ENCODE data around the gene SRRM4.
"Not testable (repeated sequence)": the region's sequence is repeated elsewhere in the genome, so short reads cannot be mapped to it uniquely, and the experiment has no call there.

SRRM4 gene

DNA sequence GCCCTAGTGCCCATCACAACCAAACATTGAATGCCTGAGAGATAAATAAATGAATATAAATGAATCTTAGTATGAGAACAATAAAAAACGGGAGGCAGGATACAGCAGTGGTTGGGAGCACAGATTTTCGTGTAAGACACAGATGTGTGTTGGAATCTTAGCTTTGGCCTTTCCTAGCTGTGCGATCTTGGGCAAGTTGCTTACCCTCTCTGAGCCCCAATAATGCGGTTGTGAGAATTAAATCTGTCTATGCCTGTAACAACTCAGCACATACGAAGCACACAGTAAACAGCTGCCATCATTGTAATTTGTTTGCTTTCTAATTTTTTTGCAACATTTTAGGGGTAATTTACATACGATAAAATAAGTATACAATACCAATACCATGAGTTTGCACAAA lies 89.8 kb downstream of the SRRM4 start:
- no peak for DNase-seq

- no peak for DNase-seq
Measured at GRCh38 chr12:119071638-119072231, 90.4 kb downstream of the SRRM4 start.

- DNase-seq, result no peak
Measured at GRCh38 chr12:119072440-119072839, 91.1 kb downstream of the SRRM4 start.

GRCh38 chr12:119075222-119075787 lies 94.0 kb downstream of the SRRM4 start:
- DNase-seq, result no peak

DNA sequence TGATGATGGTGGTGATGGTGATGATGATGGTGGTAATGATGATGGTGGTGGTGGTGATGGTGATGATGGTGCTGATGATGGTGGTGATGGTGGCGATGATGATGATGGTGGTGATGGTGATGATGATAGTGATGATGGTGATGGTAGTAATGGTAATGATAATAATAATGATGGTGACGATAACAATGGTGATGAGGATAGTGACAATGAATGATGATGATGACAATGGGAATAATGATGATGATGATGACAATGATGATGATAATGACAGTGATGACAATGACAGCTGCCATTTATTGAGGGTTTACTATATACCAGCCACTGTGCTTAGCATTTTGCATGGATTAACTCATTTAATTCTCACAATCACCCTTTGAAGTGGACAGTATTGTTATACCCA lies 94.6 kb downstream of the SRRM4 start:
- DNase-seq, result no peak

DNA sequence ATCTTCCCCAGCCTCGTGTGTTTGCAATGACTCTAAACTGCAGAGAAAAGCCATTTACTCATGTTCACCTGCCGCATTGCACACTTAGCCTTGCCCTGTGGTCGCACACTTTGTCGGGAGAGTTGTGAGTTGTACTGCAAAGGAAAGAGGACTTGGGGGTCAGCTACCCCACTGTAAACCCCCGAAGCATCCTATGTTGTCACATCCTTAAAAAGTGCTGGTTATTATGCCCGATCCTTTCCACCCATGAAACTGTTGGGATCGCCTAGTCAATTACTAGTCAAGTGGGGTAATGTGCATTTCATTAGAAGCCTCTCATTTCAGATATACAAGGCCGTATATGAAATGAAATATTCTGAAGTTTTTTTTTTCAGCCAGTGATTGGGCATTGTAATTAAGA lies 98.2 kb downstream of the SRRM4 start:
- DNase-seq, result no peak

GRCh38 chr12:119082016-119082415 lies 100.7 kb downstream of the SRRM4 start:
- DNase-seq, result no peak

DNA sequence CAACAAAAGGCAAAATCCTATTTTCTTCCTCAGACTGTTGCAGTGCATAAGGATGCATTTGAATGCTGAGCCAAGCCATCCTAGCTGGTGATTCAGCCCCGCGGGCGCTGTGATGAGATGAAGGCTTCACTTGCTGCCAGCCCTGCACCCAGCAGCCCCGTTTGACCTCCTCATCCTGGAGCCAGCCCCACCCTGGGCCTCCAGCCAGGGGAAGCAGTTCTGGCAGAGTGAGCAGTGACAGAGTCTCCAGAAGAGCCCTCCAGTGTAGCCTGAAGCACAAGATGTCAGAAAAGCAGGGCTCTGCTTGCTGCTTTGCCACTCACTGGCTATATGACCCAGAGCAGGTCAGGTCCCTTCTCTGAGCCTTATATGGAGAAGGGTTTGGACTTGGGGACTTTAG lies 101.2 kb downstream of the SRRM4 start:
- no peak for DNase-seq

- no peak for DNase-seq
Measured at GRCh38 chr12:119088685-119089379, 107.5 kb downstream of the SRRM4 start.

GRCh38 chr12:119089380-119090013 lies 108.2 kb downstream of the SRRM4 start:
- no peak for DNase-seq

GRCh38 chr12:119090276-119090675 lies 108.9 kb downstream of the SRRM4 start:
- DNase-seq, result no peak

DNA sequence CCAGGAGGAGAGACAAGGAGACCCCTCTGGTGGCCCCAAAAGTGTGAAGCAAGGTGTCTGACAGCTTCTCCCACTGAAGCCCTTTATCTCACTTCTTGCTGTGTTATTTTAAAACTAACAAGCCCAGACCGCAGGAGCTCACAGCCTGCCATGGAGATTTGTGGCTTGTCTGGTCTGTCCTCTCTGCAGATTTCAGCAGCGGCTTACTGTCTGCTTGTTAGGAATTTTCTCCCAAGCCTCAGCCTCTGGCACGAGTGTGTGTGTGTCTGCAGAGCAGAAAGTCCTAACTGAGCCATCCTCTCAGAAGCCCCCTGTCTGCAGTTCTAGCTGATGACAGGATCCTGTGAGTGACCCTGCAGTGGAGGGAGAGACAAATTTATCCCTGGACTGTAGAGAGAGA lies 109.5 kb downstream of the SRRM4 start:
- DNase-seq, result no peak

- DNase-seq, result no peak
Measured at GRCh38 chr12:119096429-119097202, 115.3 kb downstream of the SRRM4 start.

DNA sequence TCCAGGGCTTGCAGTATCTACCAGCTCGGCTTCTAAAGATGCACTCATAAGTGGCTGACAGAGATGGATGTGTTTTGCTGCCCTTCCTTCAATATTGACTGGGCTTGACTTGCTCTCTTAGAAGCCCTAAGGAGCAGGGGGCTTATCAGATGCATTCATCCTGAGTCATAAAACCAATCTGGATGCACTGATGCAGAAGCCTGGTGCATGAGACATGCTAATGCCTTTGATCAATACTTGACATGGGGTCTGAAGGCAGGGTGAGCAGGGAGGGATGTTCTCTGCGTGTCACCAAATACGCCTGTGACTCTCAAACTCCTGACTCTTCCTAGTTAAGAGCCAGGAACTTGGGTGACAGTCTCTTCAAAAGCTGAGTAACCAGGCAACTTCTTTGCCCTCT lies 119.6 kb downstream of the SRRM4 start:
- no peak for DNase-seq

- no peak for DNase-seq
Measured at GRCh38 chr12:119102274-119102673, 120.9 kb downstream of the SRRM4 start.

- DNase-seq, result no peak
Measured at GRCh38 chr12:119102714-119103113, 121.4 kb downstream of the SRRM4 start.

DNA sequence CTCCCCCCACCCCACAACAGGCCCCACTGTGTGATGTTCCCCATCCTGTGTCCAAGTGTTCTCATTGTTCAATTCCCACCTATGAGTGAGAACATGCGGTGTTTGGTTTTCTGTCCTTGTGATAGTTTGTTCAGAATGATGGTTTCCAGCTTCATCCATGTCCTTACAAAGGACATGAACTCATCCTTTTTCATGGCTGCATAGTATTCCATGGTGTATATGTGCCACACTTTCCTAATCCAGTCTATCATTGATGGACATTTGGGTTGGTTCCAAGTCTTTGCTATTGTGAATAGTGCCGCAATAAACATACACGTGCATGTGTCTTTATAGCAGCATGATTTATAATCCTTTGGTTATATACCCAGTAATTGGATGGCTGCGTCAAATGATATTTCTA lies 123.6 kb downstream of the SRRM4 start:
- not testable (repeated sequence) for DNase-seq

GRCh38 chr12:119113496-119113986 lies 132.2 kb downstream of the SRRM4 start:
- DNase-seq, result no peak

DNA sequence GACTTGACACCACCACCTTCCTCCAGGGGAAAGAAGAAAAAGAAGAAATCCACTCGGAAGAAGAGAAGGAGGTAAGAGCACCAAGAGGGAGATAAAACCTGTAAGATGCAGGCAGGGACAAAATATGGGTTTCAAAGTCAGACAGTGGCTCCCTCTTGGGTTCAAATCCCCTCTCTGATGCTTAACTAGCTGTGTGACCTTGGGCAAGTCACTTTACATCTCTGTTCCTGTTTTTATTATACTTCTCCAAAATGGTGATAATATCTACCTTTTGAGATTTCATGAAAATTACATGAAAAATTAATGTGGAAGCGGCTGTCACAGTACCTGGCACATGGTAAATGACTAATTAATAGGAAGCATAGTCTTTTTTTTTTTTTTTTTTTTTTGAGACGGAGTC lies 133.0 kb downstream of the SRRM4 start:
- no peak for DNase-seq

- DNase-seq, result peak in 1 of 2 donors; percentile 10
Measured at GRCh38 chr12:119115296-119115905, 134.1 kb downstream of the SRRM4 start.

DNA sequence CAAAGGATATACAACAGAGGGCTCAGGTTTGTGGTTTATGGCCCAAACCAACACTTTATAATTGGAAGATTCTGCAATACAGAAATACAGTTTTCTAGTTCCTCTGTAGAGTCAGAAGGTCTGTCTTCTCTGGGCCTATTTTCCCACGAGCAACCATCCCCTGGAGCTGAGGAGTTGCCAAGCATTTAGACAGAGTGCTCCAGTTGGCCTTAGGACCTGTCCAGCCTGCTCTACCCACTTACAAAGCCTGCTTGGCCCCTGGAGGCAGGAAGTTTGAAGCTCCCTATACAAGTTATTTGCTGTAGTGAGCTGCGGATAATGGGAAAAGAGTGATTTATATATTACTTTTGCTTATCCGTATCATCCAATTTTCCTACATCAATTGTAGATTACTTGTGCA lies 136.6 kb downstream of the SRRM4 start:
- DNase-seq, result no peak

- no peak for DNase-seq
Measured at GRCh38 chr12:119118625-119119024, 137.3 kb downstream of the SRRM4 start.

DNA sequence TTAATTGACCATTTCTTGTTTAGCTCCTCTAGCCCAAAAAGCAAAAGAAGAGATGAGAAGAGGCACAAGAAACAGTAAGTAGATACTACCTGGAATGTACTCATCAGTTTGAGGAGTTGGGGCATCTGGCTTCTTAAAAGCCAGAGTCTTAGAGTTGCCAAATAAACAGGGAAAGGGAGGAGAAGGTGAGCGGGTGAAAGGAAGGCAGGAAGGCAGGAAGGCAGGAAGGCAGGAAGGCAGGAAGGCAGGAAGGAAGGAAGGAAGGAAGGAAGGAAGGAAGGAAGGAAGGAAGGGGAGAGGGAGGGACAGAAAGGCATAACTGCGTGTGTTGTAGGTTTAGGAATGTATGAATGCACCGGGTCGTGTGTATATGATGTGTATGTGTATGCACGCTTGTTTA lies 140.7 kb downstream of the SRRM4 start:
- DNase-seq, result no peak

Data from CD4-positive, alpha-beta T cell treated with Interleukin-4 for 1 hour (primary cell).